Measurements from ENCODE around the gene AKAP7.
A peak's percentile ranks its signal among the peaks of the same experiment; 100 is the strongest.

Gene AKAP7

GRCh38 chr6:131199568-131200272 is 64.5 kb downstream of the AKAP7 start:
- DNase-seq (ENCODE audit: low read depth): peak; percentile 47

GRCh38 chr6:131205481-131206244 is 70.4 kb downstream of the AKAP7 start:
- no peak for DNase-seq (ENCODE audit: low read depth)

- no peak for DNase-seq (ENCODE audit: low read depth)
Measured at GRCh38 chr6:131206463-131207251, 71.4 kb downstream of the AKAP7 start.

GRCh38 chr6:131208787-131209186 is 73.5 kb downstream of the AKAP7 start:
- no peak for DNase-seq (ENCODE audit: low read depth)

- DNase-seq (ENCODE audit: low read depth): peak; percentile 29
Measured at GRCh38 chr6:131210469-131210868, 75.2 kb downstream of the AKAP7 start.

- DNase-seq (ENCODE audit: low read depth): no peak
Measured at GRCh38 chr6:131212024-131212423, 76.8 kb downstream of the AKAP7 start.

GRCh38 chr6:131212913-131213312 is 77.6 kb downstream of the AKAP7 start:
- DNase-seq (ENCODE audit: low read depth): no peak

- peak; percentile 16 for DNase-seq (ENCODE audit: low read depth)
Measured at GRCh38 chr6:131213501-131213990, 78.3 kb downstream of the AKAP7 start.

GRCh38 chr6:131215219-131215618 is 80.0 kb downstream of the AKAP7 start:
- DNase-seq (ENCODE audit: low read depth): no peak

GRCh38 chr6:131216246-131216645 is 81.0 kb downstream of the AKAP7 start:
- no peak for DNase-seq (ENCODE audit: low read depth)

GRCh38 chr6:131222773-131223172 is 87.5 kb downstream of the AKAP7 start:
- DNase-seq (ENCODE audit: low read depth): no peak

GRCh38 chr6:131223416-131223815 is 88.1 kb downstream of the AKAP7 start:
- DNase-seq (ENCODE audit: low read depth): no peak

- no peak for DNase-seq (ENCODE audit: low read depth)
Measured at GRCh38 chr6:131225127-131225526, 89.9 kb downstream of the AKAP7 start.

GRCh38 chr6:131225959-131226358 is 90.7 kb downstream of the AKAP7 start:
- no peak for DNase-seq (ENCODE audit: low read depth)

- no peak for DNase-seq (ENCODE audit: low read depth)
Measured at GRCh38 chr6:131226459-131227157, 91.3 kb downstream of the AKAP7 start.

GRCh38 chr6:131227158-131227543 is 91.9 kb downstream of the AKAP7 start:
- DNase-seq (ENCODE audit: low read depth): no peak

- no peak for DNase-seq (ENCODE audit: low read depth)
Measured at GRCh38 chr6:131231103-131231502, 95.8 kb downstream of the AKAP7 start.

GRCh38 chr6:131231891-131232290 is 96.6 kb downstream of the AKAP7 start:
- DNase-seq (ENCODE audit: low read depth): no peak

GRCh38 chr6:131244942-131245341 is 109.7 kb downstream of the AKAP7 start:
- no peak for DNase-seq (ENCODE audit: low read depth)

- DNase-seq (ENCODE audit: low read depth): peak; percentile 20
Measured at GRCh38 chr6:131250122-131250521, 114.9 kb downstream of the AKAP7 start.

GRCh38 chr6:131250936-131251335 is 115.7 kb downstream of the AKAP7 start:
- no peak for DNase-seq (ENCODE audit: low read depth)
